ENCODE results near the gene C2orf76.
A peak's percentile ranks its signal among the peaks of the same experiment; 100 is the strongest.
"Not testable (repeated sequence)": the region's sequence is repeated elsewhere in the genome, so short reads cannot be mapped to it uniquely, and the experiment has no call there.

The C2orf76 gene

DNA sequence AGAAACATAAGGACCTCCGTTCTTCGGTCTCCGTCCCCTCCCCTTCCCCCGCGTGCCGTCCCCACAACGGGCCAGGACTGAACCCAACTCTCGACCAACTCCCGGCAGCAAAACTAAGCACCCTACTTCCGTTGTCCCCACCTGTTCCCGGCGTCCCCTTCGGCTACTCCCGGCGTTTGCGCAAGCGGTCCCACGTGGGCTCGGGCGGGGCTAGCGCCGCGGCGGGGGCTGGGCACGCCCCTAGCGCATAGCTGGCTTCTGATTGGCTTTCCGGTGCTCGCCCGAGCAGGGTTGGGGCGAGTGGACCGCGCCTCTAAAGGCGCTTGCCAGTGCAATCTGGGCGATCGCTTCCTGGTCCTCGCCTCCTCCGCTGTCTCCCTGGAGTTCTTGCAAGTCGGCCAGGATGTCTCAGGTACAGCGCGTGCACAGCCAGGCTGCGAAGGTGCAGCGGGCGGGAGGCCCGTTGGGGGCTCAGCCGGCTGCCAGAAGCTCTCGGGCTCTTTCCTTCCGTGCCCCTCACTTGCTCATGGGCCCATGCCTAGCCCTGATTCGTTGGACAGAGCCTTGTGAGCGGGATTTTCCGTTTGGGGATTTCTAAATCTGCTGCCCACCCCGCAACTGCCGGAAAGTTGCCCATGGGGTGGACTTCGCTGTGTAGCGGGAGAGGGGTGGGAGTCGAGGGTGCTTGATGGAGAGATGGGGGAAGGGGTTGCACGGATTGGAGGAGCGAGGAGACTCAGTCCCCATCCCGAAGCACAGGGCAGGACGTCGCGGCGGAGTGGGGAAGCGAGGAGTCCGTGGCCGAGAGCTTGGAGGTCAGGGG lies at the start of gene C2orf76, which contains the start of gene DBI:
Gene C2orf76, minus strand, starts transcription at position 186 of the 823 bp plus-strand sequence. CDS start 26,875 bp downstream, outside the sequence.
Gene DBI, plus strand, starts transcription at position 329 of the 823 bp plus-strand sequence. Its CDS starts 75 bp downstream, at position 404.
- DNase-seq: peak; percentile 95

DNA sequence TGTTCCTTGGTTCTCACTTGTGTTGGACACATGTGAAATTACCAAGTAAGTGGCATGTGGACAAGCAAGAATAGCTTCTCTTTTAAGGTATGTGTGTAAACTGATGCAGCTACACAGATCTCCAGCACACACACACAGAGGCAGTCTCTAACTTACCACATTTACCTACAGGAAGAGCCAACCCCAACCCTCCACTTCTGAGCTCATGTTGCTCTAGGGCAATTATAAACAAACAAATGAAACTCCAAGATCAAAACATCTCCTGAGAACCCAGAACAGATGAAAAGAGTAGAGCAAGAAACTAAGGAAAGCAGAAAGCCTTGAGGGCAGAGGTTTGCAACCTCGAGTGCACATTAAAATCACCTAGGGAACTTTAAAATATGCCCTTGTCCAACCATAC lies 49.0 kb upstream of the C2orf76 start:
- DNase-seq: no peak

GRCh38 chr2:119414894-119415293 lies 48.3 kb upstream of the C2orf76 start:
- DNase-seq: no peak

DNA sequence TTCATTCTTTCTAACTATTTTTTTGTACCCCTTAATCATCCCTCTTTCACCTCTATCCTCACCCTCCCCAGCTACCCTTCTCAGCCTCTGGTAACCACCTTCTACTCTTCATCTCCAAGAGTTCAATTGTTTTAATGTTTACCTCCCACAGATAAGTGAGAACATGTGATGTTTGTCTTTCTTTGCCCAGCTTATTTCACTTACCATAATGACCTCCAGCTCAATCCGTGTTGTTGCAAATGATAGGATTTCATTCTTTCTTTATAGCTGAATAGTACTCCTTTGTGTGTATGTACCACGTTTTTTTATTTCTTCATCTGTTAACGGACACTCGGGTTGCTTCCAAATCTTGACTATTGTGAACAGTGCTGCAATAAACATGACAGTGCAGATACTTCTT lies 42.9 kb upstream of the C2orf76 start:
- DNase-seq: peak; percentile 15

- peak; percentile 67 for DNase-seq
Observed at GRCh38 chr2:119408221-119408619, 41.6 kb upstream of the C2orf76 start.

- peak; percentile 16 for DNase-seq
Observed at GRCh38 chr2:119407430-119408220, 41.0 kb upstream of the C2orf76 start.

DNA sequence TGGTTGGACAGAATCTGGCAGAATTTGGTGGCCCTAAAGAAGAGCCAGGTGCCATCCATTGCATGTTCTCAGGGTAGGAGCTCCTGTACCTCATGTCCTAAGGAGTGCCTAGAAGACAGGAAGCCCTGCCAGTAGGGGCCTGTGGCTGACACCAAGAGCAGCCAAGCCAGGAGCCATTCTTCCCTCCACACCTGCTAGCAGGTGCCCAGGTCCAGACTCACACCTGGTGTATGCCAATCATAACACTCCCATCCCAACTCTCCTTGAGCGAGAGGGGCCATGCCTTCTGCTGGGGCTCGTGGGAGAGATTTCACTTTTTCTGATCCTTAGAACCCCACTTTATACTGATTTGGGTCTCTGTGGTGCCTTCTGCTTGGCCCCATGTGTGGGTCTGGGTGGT lies 38.5 kb upstream of the C2orf76 start:
- DNase-seq: no peak

DNA sequence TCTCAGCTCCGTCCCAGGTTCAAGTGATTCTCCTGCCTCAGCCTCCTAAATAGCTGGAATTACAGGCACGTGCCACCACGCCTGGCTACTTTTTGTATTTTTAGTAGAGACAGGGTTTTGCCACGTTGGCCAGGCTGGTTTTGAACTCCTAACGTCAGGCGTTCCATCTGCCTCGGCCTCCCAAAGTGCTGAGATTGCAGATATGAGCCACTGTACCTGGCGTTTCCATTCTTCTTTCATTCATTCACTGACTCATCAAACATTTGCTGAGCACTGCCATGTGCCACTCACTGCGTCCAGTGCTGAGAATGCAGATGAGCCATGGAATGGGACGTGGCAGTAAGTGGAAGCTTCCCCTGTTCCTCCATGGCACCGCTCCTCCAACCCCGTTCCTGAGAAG lies 37.0 kb upstream of the C2orf76 start:
- not testable (repeated sequence) for DNase-seq

- DNase-seq: no peak
Observed at GRCh38 chr2:119402645-119403560, 36.3 kb upstream of the C2orf76 start.

DNA sequence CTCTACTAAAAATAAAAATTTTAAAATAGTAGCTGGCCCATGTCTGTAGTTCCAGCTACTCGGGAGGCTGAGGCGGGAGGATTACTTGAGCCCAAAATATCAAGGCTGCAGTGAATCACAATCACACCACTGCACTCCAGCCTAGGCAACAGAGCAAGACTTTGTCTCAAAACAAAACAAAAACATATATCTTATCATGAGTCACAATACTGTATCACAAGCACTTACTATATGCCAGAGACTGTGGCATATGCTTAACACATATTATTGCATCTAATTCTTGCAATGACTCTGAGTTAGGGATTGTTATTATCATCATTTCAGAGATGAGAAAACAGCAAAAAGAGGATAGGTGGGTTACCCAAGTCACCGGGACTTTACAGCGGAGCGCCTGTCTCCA lies 35.5 kb upstream of the C2orf76 start:
- no peak for DNase-seq

GRCh38 chr2:119397196-119397595 lies 30.6 kb upstream of the C2orf76 start:
- DNase-seq: no peak

DNA sequence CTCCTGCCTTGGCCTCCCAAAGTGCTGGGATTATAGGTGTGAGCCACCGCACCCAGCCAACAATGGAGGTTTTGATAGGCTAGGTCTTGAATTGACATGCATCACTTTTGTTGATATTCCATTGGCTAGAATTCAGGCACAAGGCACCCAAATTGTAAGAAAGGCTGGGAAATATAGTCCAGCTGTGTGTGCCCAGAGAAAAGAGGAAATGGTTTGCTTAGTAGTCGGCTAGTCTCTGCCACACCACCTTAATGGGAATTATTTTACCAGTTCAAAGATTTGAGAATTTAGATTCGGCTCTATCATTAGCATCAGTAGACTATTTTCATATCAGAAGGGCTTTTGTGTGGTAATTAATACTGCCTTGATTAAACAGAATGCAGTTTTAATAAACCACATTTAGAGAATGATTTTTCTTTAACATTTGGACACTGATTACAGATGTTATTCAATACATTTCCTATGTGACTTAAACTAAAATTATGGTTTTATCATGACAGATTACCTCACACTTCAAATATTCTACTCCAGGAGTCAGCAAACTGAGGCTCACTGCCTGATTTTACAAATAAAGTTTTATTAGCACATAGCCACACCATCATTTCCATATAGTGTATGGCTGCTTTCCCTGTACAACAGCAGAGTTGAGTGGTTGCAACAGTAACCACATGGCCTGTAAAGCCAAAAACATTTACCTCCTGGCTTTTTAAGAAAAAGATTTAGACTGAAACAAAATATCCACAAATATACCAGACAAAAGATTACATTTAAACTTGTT lies 27.5 kb upstream of the C2orf76 start:
- DNase-seq: no peak

DNA sequence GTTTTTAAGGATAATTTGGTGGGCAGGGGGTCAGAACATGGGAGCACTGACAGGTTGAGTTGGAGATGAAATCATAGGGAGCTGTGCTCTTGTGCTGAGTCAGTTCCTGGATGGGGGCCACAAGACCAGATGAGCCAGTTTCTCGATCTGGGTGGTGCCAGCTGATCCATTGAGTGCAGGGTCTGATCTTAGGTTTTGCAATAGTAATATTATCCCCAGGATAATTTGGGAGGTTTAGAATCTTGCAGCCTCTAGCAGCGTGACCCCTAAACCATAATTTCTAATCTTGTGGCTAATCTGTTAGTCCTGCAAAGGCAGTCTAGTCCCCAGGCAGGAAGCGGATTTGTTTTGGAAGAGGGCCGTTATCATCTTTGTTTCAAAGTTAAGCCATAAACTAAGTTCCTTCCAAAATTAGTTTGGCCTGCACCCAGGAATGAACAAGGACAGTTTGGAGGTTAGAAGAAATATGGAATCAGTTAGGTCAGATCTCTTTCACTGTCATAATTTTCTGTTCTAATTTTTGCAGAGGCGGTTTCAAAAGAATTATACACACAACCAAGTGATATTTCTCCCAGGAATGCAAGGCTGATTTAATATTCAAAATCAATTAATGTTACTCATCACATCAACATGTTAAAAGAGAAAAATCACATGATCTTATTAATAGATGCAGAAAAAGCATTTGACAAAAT lies 23.1 kb upstream of the C2orf76 start:
- DNase-seq: no peak

DNA sequence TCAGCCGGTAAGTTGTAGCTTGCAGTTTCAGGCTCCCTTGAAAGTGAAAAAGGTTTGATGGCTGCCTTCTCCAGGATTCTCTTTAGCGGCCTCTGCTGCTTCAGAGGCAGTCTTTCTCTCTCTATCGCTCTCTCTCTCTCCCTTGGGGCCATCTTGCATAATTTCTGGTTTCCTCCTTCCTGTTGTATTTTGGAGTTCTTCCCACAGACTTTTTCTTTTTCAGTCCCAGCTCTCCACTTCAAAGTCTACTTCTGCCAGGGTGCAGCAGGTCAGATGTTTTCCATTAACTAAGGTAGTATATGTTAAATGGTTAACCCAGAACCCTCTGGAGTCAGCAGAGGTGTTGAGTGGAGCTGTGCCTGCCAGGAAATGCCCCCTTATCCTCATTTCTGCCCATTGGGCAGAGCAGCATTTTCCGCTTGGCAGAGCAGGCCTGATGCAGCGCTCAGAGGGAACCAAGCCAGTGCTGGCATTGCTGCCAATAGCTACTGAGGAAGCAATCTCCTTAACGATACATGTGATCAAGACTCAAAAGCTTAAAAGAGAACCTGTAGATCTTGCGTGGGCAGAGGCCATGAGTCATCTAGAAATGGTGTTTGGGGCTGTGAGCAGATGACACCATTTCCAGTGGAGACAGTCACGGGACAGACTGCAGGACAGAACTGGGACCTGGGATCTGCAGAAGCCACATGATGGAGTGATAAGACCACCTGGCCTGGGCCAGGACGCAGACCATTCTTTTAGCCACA lies 20.9 kb upstream of the C2orf76 start:
- DNase-seq: no peak

GRCh38 chr2:119385466-119385865 lies 18.8 kb upstream of the C2orf76 start:
- DNase-seq: no peak

DNA sequence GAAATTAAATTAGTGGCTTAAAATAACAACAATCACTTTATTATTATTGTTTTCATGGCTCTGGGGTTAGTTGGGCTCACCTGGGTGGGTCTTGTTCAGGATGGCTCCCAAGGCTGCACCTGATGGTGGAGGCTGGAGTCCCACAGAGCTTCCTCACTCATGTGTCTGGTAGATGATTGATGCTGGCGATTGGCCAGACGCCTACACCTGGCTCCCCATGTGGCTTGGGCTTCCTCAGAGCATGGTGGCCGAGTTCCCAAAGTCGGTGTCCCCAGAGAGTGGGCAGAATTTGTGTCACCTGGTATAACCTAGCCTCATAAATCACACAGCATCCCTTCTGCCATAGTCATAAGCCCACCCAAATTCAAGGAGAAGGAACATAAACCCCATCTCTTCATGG lies 18.3 kb upstream of the C2orf76 start:
- no peak for DNase-seq

- DNase-seq: peak; percentile 51
Observed at GRCh38 chr2:119383410-119384140, 16.9 kb upstream of the C2orf76 start.

DNA sequence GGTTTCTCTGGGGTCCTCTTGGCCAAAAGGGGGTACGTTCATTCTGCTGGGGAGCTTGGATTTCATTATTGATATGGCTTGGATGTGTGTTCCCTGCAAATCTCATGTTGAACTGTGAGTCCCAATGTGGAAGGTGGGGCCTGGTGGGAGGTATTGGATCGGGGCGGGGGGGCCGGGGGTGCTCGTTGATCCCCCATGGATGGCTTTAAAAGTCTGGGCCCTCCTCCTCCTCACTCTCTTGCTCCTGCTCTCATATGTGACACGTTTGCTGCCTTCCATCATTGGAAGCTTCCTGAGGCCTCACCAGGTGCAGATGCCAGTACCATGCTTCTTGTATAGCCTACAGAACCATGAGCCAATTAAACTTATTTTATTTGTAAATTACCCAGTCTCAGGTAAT lies 11.9 kb upstream of the C2orf76 start:
- DNase-seq: no peak

DNA sequence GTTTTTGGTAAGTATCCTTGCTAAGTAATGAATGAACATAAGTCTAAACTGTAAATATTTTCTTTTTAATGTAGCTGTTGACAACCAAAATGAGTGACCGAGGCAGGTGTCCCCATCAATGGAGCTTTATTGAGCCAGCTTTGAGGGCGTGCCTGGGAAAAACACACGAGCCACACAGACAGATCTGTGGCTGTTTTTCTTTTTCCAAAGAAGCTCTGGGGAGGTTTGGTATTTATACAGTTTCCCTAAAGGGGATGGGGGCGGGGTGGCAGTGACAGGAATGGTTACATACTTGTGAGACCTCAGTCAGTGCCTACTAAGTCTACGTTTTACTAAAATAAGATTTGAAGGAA lies 11.3 kb upstream of the C2orf76 start:
- DNase-seq: no peak
